H1 (cell line): ENCODE results near the gene SLC25A26.

Experiments used
- ATF3 ChIP-seq: IDR thresholded peaks from 2 replicates; pipeline ENCODE4 v1.6.1; 2011; ENCODE audit warnings: low read depth, mild to moderate bottlenecking, low read length; ENCODE audit not compliant: insufficient read depth
- BCL11A ChIP-seq, 2 experiments: IDR thresholded peaks; one replicate each; pipeline ENCODE4 v1.6.1; 2011; ENCODE audit warnings: low read depth in 2 of 2, low read length in 2 of 2, mild to moderate bottlenecking in 2 of 2
- CBX5 ChIP-seq: fragments of 300-800, 300-1000 bp; sonication (generic); IDR thresholded peaks from 2 replicates; pipeline ENCODE4 v1.7.1; 2016; ENCODE audit warnings: antibody characterized with exemption, low read length, low read depth
- CTCF ChIP-seq, 3 experiments: IDR thresholded peaks; 1 replicate in 2 of 3; 2 replicates in 1 of 3; pipeline versions ENCODE4 v1.5.1 to v1.6.1; 2011; ENCODE audit warnings: low read length in 3 of 3, mild to moderate bottlenecking in 3 of 3, inconsistent platforms in 2 of 3, low read depth in 1 of 3, moderate library complexity in 1 of 3; ENCODE audit not compliant: insufficient read depth in 1 of 3; ENCODE audit errors: control extremely low read depth in 1 of 3
- KDM5A ChIP-seq: fragments of 200-600 bp; IDR thresholded peaks from 2 replicates; pipeline ENCODE4 v1.7.1; 2012; ENCODE audit warnings: mild to moderate bottlenecking, low read length, inconsistent platforms, mixed read lengths
- MAFK ChIP-seq: IDR thresholded peaks from 2 replicates; pipeline ENCODE4 v1.6.1; 2012; ENCODE audit warnings: low read depth, mild to moderate bottlenecking, improper control_type of control experiment, low read length
- POLR2A ChIP-seq, 2 experiments: IDR thresholded peaks; 1 replicate in 1 of 2; 2 replicates in 1 of 2; pipeline ENCODE4 v1.6.1; 2011; ENCODE audit warnings: low read depth in 2 of 2, low read length in 2 of 2, mild to moderate bottlenecking in 2 of 2; ENCODE audit errors: control extremely low read depth in 1 of 2
- RBBP5 ChIP-seq: IDR thresholded peaks from 2 replicates; pipeline ENCODE4 v1.7.1; 2012; ENCODE audit warnings: low read depth, mild to moderate bottlenecking, inconsistent platforms, low read length, moderate library complexity, borderline replicate concordance
- TAF1 ChIP-seq: IDR thresholded peaks from 2 replicates; pipeline ENCODE4 v1.6.1; 2011; ENCODE audit warnings: mild to moderate bottlenecking, low read depth, low read length
- TAF7 ChIP-seq: optimal IDR thresholded peaks from 2 replicates; pipeline ENCODE3; 2011; ENCODE audit warnings: low read depth, mild to moderate bottlenecking, inconsistent platforms, low read length, moderate library complexity, borderline replicate concordance
- YY1 ChIP-seq: IDR thresholded peaks from 2 replicates; pipeline ENCODE4 v1.6.1; 2011; ENCODE audit warnings: low read depth, mild to moderate bottlenecking, low read length

GRCh38 chr3:66401675-66402491 lies 181.1 kb downstream of the SLC25A26 start:
- TF ChIP-seq TAF7 (no peak), CTCF (IDR thresholded peaks at IDR 0.05; ENCODE audit: control extremely low read depth in 1 of 3, insufficient read depth in 1 of 3, low read depth in 1 of 3, low read length in 3 of 3) (no peak), POLR2A (IDR thresholded peaks at IDR 0.05; ENCODE audit: control extremely low read depth in 1 of 2, low read depth in 2 of 2, low read length in 2 of 2) (no peak), MAFK (no peak), BCL11A (IDR thresholded peaks at IDR 0.05; ENCODE audit: low read depth in 2 of 2, low read length in 2 of 2) (no peak), KDM5A (no peak), TAF1 (no peak), CBX5 (no peak), YY1 (no peak), ATF3 (no peak), RBBP5 (no peak)
